Measurements from ENCODE around the gene ANK3. TPM values are rescaled to one million over a fixed set of nuclear protein-coding genes. Genes with fewer than 3 reads are reported as not detected.

The ANK3 gene
- total RNA-seq, 2 donors from 2014 or later, result 65.0 to 79.5 TPM

DNA sequence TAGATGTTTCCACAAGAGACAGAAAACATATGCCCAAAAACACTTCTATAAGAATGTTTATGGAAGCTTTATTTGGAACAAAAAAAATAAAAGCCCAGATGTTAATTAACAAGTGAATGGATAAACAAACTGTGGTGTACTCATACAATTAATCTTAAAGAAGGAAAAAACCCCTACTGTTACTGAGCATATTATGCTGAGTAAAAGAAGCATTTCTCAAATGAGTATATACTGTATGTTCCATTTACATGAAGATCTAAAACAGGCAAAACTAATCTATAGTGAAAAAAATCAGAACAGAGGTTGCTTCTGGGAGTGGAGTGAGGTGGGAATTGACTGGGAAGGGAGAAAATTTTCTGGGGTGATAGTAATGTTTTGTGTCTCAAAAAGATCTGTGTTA, 15.5 kb upstream of the ANK3 start:
- H3K27me3 Mint-ChIP-seq (ENCODE audit: insufficient read depth), result no peaks in the 10 kb centered on the region
- no peaks in the 10 kb centered on the region for H3K36me3 ChIP-seq (ENCODE audit: control insufficient read depth, insufficient read depth, low read length)
- no peak for DNase-seq
- no peaks in the 10 kb centered on the region for H3K9me3 Mint-ChIP-seq
- no peaks in the 10 kb centered on the region for H3K4me1 ChIP-seq (ENCODE audit: control insufficient read depth, insufficient read depth, low read length)
- H3K9me3 ChIP-seq (ENCODE audit: control insufficient read depth, low read length), result no peaks in the 10 kb centered on the region
- H3K4me1 Mint-ChIP-seq, result no peaks in the 10 kb centered on the region
- no peak overlapping the region for H3K27ac Mint-ChIP-seq
- no peak overlapping the region for H3K4me3 Mint-ChIP-seq
- TF ChIP-seq, protein P1, sequence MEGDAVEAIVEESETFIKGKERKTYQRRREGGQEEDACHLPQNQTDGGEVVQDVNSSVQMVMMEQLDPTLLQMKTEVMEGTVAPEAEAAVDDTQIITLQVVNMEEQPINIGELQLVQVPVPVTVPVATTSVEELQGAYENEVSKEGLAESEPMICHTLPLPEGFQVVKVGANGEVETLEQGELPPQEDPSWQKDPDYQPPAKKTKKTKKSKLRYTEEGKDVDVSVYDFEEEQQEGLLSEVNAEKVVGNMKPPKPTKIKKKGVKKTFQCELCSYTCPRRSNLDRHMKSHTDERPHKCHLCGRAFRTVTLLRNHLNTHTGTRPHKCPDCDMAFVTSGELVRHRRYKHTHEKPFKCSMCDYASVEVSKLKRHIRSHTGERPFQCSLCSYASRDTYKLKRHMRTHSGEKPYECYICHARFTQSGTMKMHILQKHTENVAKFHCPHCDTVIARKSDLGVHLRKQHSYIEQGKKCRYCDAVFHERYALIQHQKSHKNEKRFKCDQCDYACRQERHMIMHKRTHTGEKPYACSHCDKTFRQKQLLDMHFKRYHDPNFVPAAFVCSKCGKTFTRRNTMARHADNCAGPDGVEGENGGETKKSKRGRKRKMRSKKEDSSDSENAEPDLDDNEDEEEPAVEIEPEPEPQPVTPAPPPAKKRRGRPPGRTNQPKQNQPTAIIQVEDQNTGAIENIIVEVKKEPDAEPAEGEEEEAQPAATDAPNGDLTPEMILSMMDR (conservative IDR thresholded peaks at IDR 0.05), result no peak
- no peak overlapping the region for H3K4me3 ChIP-seq (ENCODE audit: low read length)
- no peaks in the 10 kb centered on the region for H3K36me3 Mint-ChIP-seq (ENCODE audit: low read depth)
- H3K9ac ChIP-seq (ENCODE audit: extremely low read depth, low read length, poor library complexity, severe bottlenecking), result no peak overlapping the region
- no peak overlapping the region for H3K27ac ChIP-seq (ENCODE audit: low read depth, low read length)
- no peaks in the 10 kb centered on the region for H3K27me3 ChIP-seq (ENCODE audit: control insufficient read depth, insufficient read depth, low read length, poor library complexity, severe bottlenecking)

GRCh38 chr10:60403168-60403873, 13.6 kb upstream of the ANK3 start:
- H3K27me3 ChIP-seq (ENCODE audit: control insufficient read depth, insufficient read depth, low read length, poor library complexity, severe bottlenecking), result no peaks in the 10 kb centered on the region
- Mint-ChIP-seq H3K36me3 (ENCODE audit: low read depth) (no peaks in the 10 kb centered on the region), H3K4me1 (peaks cover under 1% of the 10 kb centered on the region), H3K4me3 (no peak overlapping the region), H3K27me3 (ENCODE audit: insufficient read depth) (no peaks in the 10 kb centered on the region), H3K27ac (no peak overlapping the region), H3K9me3 (no peaks in the 10 kb centered on the region)
- H3K4me3 ChIP-seq (ENCODE audit: low read length), result no peak overlapping the region
- H3K4me1 ChIP-seq (ENCODE audit: control insufficient read depth, insufficient read depth, low read length), result no peaks in the 10 kb centered on the region
- no peaks in the 10 kb centered on the region for H3K9me3 ChIP-seq (ENCODE audit: control insufficient read depth, low read length)
- TF ChIP-seq, protein P1 (conservative IDR thresholded peaks at IDR 0.05), result no peak
- no peak for DNase-seq
- H3K27ac ChIP-seq (ENCODE audit: low read depth, low read length), result no peak overlapping the region
- no peaks in the 10 kb centered on the region for H3K36me3 ChIP-seq (ENCODE audit: control insufficient read depth, insufficient read depth, low read length)
- no peak overlapping the region for H3K9ac ChIP-seq (ENCODE audit: extremely low read depth, low read length, poor library complexity, severe bottlenecking)
- 82% methylated on average over 8 of the region's 8 CpGs; no CpG with 5 or more reads in 1 of the 2 experiments for WGBS, 2 experiments (ENCODE audit: insufficient coverage in 1 of 2, insufficient read length in 1 of 2)

DNA sequence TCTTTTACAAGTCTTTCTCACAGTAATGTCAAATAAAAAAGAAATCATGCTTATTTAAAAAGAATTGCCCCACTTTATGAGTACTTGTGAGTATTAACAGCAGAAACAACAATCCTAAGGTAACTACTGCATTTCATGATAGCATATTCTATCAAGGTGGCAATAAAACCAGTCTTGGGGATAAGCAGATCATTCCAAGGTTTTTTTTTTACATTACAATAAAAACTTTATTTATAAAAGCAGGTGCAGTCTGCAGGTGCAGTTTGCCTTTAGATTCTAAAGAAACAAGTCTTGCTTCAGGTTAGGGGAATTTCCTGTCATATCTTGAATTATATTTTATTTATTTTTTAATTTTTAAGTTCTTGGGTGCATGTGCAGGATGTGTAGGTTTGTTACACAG, 10.7 kb upstream of the ANK3 start:
- Histone ChIP-seq H3K27ac (ENCODE audit: low read depth, low read length) (no peak overlapping the region), H3K9me3 (ENCODE audit: control insufficient read depth, low read length) (no peaks in the 10 kb centered on the region), H3K36me3 (ENCODE audit: control insufficient read depth, insufficient read depth, low read length) (no peaks in the 10 kb centered on the region), H3K27me3 (ENCODE audit: control insufficient read depth, insufficient read depth, low read length, poor library complexity, severe bottlenecking) (no peaks in the 10 kb centered on the region), H3K4me1 (ENCODE audit: control insufficient read depth, insufficient read depth, low read length) (peaks cover 4% of the 10 kb centered on the region), H3K4me3 (ENCODE audit: low read length) (no peak overlapping the region), H3K9ac (ENCODE audit: extremely low read depth, low read length, poor library complexity, severe bottlenecking) (no peak overlapping the region)
- DNase-seq, result no peak
- Mint-ChIP-seq H3K36me3 (ENCODE audit: low read depth) (no peaks in the 10 kb centered on the region), H3K4me3 (no peak overlapping the region), H3K27me3 (ENCODE audit: insufficient read depth) (no peaks in the 10 kb centered on the region), H3K9me3 (no peaks in the 10 kb centered on the region), H3K4me1 (peaks cover 14% of the 10 kb centered on the region), H3K27ac (no peak overlapping the region)
- TF ChIP-seq, protein P1 (conservative IDR thresholded peaks at IDR 0.05), result no peak
